Measurements from ENCODE around the gene CAPN11. TPM values are rescaled to one million over a fixed set of nuclear protein-coding genes. Genes with fewer than 3 reads are reported as not detected.
"Not testable (repeated sequence)": the region's sequence is repeated elsewhere in the genome, so short reads cannot be mapped to it uniquely, and the experiment has no call there.

The CAPN11 gene
- total RNA-seq, 1 donor = 0.10 TPM

- no peak overlapping the region for H3K4me3 ChIP-seq (ENCODE audit: low read length)
- no peaks in the 10 kb centered on the region for H3K9me3 ChIP-seq (ENCODE audit: low read depth, low read length)
- no peaks in the 10 kb centered on the region for H3K27me3 ChIP-seq (ENCODE audit: insufficient read depth, low read length)
- peaks cover 10% of the 10 kb centered on the region for H3K4me1 ChIP-seq (ENCODE audit: insufficient read depth, low read length)
These were observed 20.5 kb downstream of the CAPN11 start for GRCh38 chr6:44179072-44179536.

GRCh38 chr6:44179648-44180047 lies 21.0 kb downstream of the CAPN11 start:
- no peaks in the 10 kb centered on the region for H3K9me3 ChIP-seq (ENCODE audit: low read depth, low read length)
- no peaks in the 10 kb centered on the region for H3K27me3 ChIP-seq (ENCODE audit: insufficient read depth, low read length)
- H3K4me3 ChIP-seq (ENCODE audit: low read length) = no peak overlapping the region
- peaks cover 10% of the 10 kb centered on the region for H3K4me1 ChIP-seq (ENCODE audit: insufficient read depth, low read length)

- Histone ChIP-seq H3K4me3 (ENCODE audit: low read length) (no peak overlapping the region), H3K4me1 (ENCODE audit: insufficient read depth, low read length) (peaks cover 10% of the 10 kb centered on the region), H3K9me3 (ENCODE audit: low read depth, low read length) (no peaks in the 10 kb centered on the region), H3K27me3 (ENCODE audit: insufficient read depth, low read length) (no peaks in the 10 kb centered on the region)
These were observed 21.8 kb downstream of the CAPN11 start for GRCh38 chr6:44180406-44180805.

- Histone ChIP-seq H3K4me1 (ENCODE audit: insufficient read depth, low read length) (peaks cover 10% of the 10 kb centered on the region), H3K4me3 (ENCODE audit: low read length) (no peak overlapping the region), H3K9me3 (ENCODE audit: low read depth, low read length) (no peaks in the 10 kb centered on the region), H3K27me3 (ENCODE audit: insufficient read depth, low read length) (no peaks in the 10 kb centered on the region)
These were observed 22.3 kb downstream of the CAPN11 start for GRCh38 chr6:44180886-44181285.

- not testable (repeated sequence) for H3K9me3 ChIP-seq (ENCODE audit: low read depth, low read length); H3K27me3 ChIP-seq (ENCODE audit: insufficient read depth, low read length); H3K4me1 ChIP-seq (ENCODE audit: insufficient read depth, low read length); H3K4me3 ChIP-seq (ENCODE audit: low read length)
These were observed 23.2 kb downstream of the CAPN11 start for GRCh38 chr6:44181784-44182183.

- no peak overlapping the region for H3K4me3 ChIP-seq (ENCODE audit: low read length)
- no peaks in the 10 kb centered on the region for H3K27me3 ChIP-seq (ENCODE audit: insufficient read depth, low read length)
- H3K9me3 ChIP-seq (ENCODE audit: low read depth, low read length) = no peaks in the 10 kb centered on the region
- no peaks in the 10 kb centered on the region for H3K4me1 ChIP-seq (ENCODE audit: insufficient read depth, low read length)
These were observed 24.3 kb downstream of the CAPN11 start for GRCh38 chr6:44182911-44183390.

- Histone ChIP-seq H3K9me3 (ENCODE audit: low read depth, low read length) (no peaks in the 10 kb centered on the region), H3K27me3 (ENCODE audit: insufficient read depth, low read length) (no peaks in the 10 kb centered on the region), H3K4me1 (ENCODE audit: insufficient read depth, low read length) (no peaks in the 10 kb centered on the region), H3K4me3 (ENCODE audit: low read length) (no peak overlapping the region)
These were observed 25.2 kb downstream of the CAPN11 start for GRCh38 chr6:44183783-44184182.

GRCh38 chr6:44185356-44185755 lies 26.7 kb downstream of the CAPN11 start:
- H3K27me3 ChIP-seq (ENCODE audit: insufficient read depth, low read length); H3K4me3 ChIP-seq (ENCODE audit: low read length); H3K9me3 ChIP-seq (ENCODE audit: low read depth, low read length); H3K4me1 ChIP-seq (ENCODE audit: insufficient read depth, low read length): not testable (repeated sequence)

GRCh38 chr6:44185953-44186634 lies 27.5 kb downstream of the CAPN11 start:
- Histone ChIP-seq H3K9me3 (ENCODE audit: low read depth, low read length) (no peaks in the 10 kb centered on the region), H3K4me1 (ENCODE audit: insufficient read depth, low read length) (no peaks in the 10 kb centered on the region), H3K4me3 (ENCODE audit: low read length) (no peak overlapping the region), H3K27me3 (ENCODE audit: insufficient read depth, low read length) (no peaks in the 10 kb centered on the region)

GRCh38 chr6:44186635-44187025 lies 28.0 kb downstream of the CAPN11 start:
- Histone ChIP-seq H3K9me3 (ENCODE audit: low read depth, low read length) (no peaks in the 10 kb centered on the region), H3K27me3 (ENCODE audit: insufficient read depth, low read length) (no peaks in the 10 kb centered on the region), H3K4me1 (ENCODE audit: insufficient read depth, low read length) (no peaks in the 10 kb centered on the region), H3K4me3 (ENCODE audit: low read length) (no peak overlapping the region)

GRCh38 chr6:44188819-44189218 lies 30.2 kb downstream of the CAPN11 start:
- H3K27me3 ChIP-seq (ENCODE audit: insufficient read depth, low read length) = no peaks in the 10 kb centered on the region
- H3K4me1 ChIP-seq (ENCODE audit: insufficient read depth, low read length) = no peaks in the 10 kb centered on the region
- H3K4me3 ChIP-seq (ENCODE audit: low read length) = no peak overlapping the region
- no peaks in the 10 kb centered on the region for H3K9me3 ChIP-seq (ENCODE audit: low read depth, low read length)

GRCh38 chr6:44189257-44189656 lies 30.6 kb downstream of the CAPN11 start:
- no peak overlapping the region for H3K4me3 ChIP-seq (ENCODE audit: low read length)
- H3K9me3 ChIP-seq (ENCODE audit: low read depth, low read length) = no peaks in the 10 kb centered on the region
- H3K27me3 ChIP-seq (ENCODE audit: insufficient read depth, low read length) = no peaks in the 10 kb centered on the region
- no peaks in the 10 kb centered on the region for H3K4me1 ChIP-seq (ENCODE audit: insufficient read depth, low read length)

- Histone ChIP-seq H3K9me3 (ENCODE audit: low read depth, low read length) (no peaks in the 10 kb centered on the region), H3K4me3 (ENCODE audit: low read length) (no peak overlapping the region), H3K4me1 (ENCODE audit: insufficient read depth, low read length) (no peaks in the 10 kb centered on the region), H3K27me3 (ENCODE audit: insufficient read depth, low read length) (no peaks in the 10 kb centered on the region)
These were observed 32.1 kb downstream of the CAPN11 start for GRCh38 chr6:44190715-44191114.

GRCh38 chr6:44192428-44193041 lies 33.9 kb downstream of the CAPN11 start:
- H3K4me3 ChIP-seq (ENCODE audit: low read length) = no peak overlapping the region

GRCh38 chr6:44193307-44193910 lies 34.8 kb downstream of the CAPN11 start:
- H3K9me3 ChIP-seq (ENCODE audit: low read depth, low read length) = no peaks in the 10 kb centered on the region
- no peaks in the 10 kb centered on the region for H3K27me3 ChIP-seq (ENCODE audit: insufficient read depth, low read length)
- no peak overlapping the region for H3K4me3 ChIP-seq (ENCODE audit: low read length)
- no peaks in the 10 kb centered on the region for H3K4me1 ChIP-seq (ENCODE audit: insufficient read depth, low read length)

More at GRCh38 chr6:44192428-44193041, 33.9 kb downstream of the CAPN11 start:
- H3K9me3 ChIP-seq (ENCODE audit: low read depth, low read length) = no peaks in the 10 kb centered on the region
- no peaks in the 10 kb centered on the region for H3K4me1 ChIP-seq (ENCODE audit: insufficient read depth, low read length)
- no peaks in the 10 kb centered on the region for H3K27me3 ChIP-seq (ENCODE audit: insufficient read depth, low read length)

Data from mononuclear cell (primary cell).